Natural killer cell (primary cell): ENCODE data around the gene WNT5A. TPM values are rescaled to one million over a fixed set of nuclear protein-coding genes. Genes with fewer than 3 reads are reported as not detected.

Experiments
- ATAC-seq, 3 donors: fragments of 150-1000 bp in 2 of 3; fragments of 200-7000 bp in 1 of 3; cut with Tn5 transposase; 1 replicate in 1 of 3; 2 replicates in 2 of 3; pipeline ENCODE4 v1.10.0; 2021; ENCODE audit warnings: mild to moderate bottlenecking in 2 of 3, moderate library complexity in 2 of 3
- DNase-seq, 2 donors: peaks; one replicate each; pipeline versions ENCODE4 v3.0.0 to v3.0.0-alpha.2; 2013 to 2021; ENCODE audit warnings: mixed read lengths in 1 of 2
- H3K27ac ChIP-seq: one replicate; pipeline ENCODE4 v1.5.1; 2013; ENCODE audit warnings: mild to moderate bottlenecking, low read length
- H3K27me3 ChIP-seq: one replicate; pipeline ENCODE4 v1.6.1; 2013; ENCODE audit warnings: low read length; ENCODE audit not compliant: control insufficient read depth, insufficient read depth
- H3K36me3 ChIP-seq: one replicate; pipeline ENCODE4 v1.6.1; 2013; ENCODE audit warnings: low read length; ENCODE audit not compliant: control insufficient read depth, insufficient read depth
- H3K4me1 ChIP-seq: one replicate; pipeline ENCODE4 v1.6.1; 2013; ENCODE audit warnings: low read length; ENCODE audit not compliant: control insufficient read depth, insufficient read depth
- H3K4me3 ChIP-seq: one replicate; pipeline ENCODE4 v1.5.1; 2013; ENCODE audit warnings: low read length
- H3K9me3 ChIP-seq: one replicate; pipeline ENCODE4 v1.6.1; 2013; ENCODE audit warnings: low read length; ENCODE audit not compliant: control insufficient read depth, insufficient read depth
- H3K27ac Mint-ChIP-seq, 2 donors: one replicate each; pipeline ENCODE4 v1.8.0; 2022; ENCODE audit warnings: mild to moderate bottlenecking in 2 of 2, mixed read lengths in 2 of 2, moderate library complexity in 1 of 2
- H3K27me3 Mint-ChIP-seq, 2 donors: one replicate each; pipeline ENCODE4 v1.8.0; 2022; ENCODE audit warnings: low read depth in 2 of 2, mixed read lengths in 2 of 2
- H3K36me3 Mint-ChIP-seq: one replicate; pipeline ENCODE4 v1.8.0; 2022; ENCODE audit warnings: mixed read lengths
- H3K4me1 Mint-ChIP-seq, 2 donors: one replicate each; pipeline ENCODE4 v1.8.0; 2022; ENCODE audit warnings: mixed read lengths in 2 of 2
- H3K4me3 Mint-ChIP-seq: one replicate; pipeline ENCODE4 v1.8.0; 2022; ENCODE audit warnings: mild to moderate bottlenecking, moderate library complexity, mixed read lengths
- H3K9me3 Mint-ChIP-seq, 2 donors: one replicate each; pipeline ENCODE4 v1.8.0; 2022; ENCODE audit warnings: mixed read lengths in 2 of 2
- WGBS: methylation state at CpG from one replicate; pipeline ENCODE4 v1.1.7; 2013; ENCODE audit warnings: missing lambda C conversion rate; ENCODE audit not compliant: insufficient coverage; 5-methylcytosine and 5-hydroxymethylcytosine counted together
- intact Hi-C: fragments of 100-400 bp; cut with micrococcal nuclease; formaldehyde crosslinking; loops from one replicate; pipeline ENCODE4 v1.14.2; 2022
- total RNA-seq, 4 donors: library from RNA; stranded (reverse); fragments of 120-200 nt in 1 of 4; gene quantifications; one replicate each; pipeline versions ENCODE4 v1.2.3 to v1.2.4, GENCODE V29; 2013 to 2022
- TF ChIP-seq, protein P1 (sequence below): fragments of 200-600 bp; IDR thresholded peaks from one replicate; pipeline ENCODE4 v1.8.0; 2022; ENCODE audit warnings: antibody characterized with exemption

Gene WNT5A
- total RNA-seq, 3 donors from 2014 or later (not counting 1 experiment from before 2014, with no cell fraction given) = not detected

DNA sequence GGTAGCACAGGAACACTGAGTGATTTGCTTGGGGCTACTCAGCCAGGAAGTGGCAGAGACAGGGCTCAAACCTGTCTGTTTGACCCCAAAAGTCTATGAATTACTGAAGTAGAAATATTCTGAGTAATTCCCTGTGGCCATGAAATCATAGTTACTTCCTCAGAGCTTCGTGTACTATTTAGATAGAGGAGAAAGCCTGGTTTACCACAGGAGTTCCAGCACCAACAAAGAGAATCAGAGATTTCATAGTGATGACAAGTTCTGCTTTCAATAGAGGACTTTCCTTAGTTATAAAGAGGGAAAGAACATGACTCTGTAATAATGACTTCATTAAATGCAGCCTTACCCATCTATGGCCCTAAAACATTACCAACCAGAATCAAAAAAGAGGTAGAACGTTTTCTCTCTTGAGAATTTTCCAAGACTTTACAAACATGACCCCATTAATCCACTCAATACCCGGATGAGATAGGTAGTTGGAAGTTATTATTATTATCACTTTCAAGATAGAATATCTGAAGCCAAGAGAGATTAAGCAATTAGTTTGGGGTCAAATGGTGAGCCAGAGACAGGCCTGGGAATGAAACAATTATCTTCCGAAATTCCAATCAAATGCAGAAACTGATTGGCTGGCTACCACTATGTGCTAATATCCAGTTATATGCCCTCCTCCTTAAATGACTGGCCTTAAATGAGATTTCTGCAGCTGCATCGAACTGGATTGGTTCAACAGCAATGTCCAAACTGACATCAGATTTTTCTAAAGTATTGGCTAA lies 13.6 kb upstream of the WNT5A start:
- ATAC-seq (no peak), DNase-seq (no peak)
- H3K27me3 ChIP-seq = no peaks in the 10 kb centered on the region
- H3K27ac ChIP-seq = no peak overlapping the region
- H3K9me3 ChIP-seq = no peaks in the 10 kb centered on the region
- intact Hi-C loops = no loop called here
- Mint-ChIP-seq H3K27ac (no peak overlapping the region), H3K4me1 (no peaks in the 10 kb centered on the region), H3K4me3 (no peak overlapping the region), H3K27me3 (no peaks in the 10 kb centered on the region), H3K36me3 (no peaks in the 10 kb centered on the region), H3K9me3 (no peaks in the 10 kb centered on the region)
- no peak overlapping the region for H3K4me3 ChIP-seq
- no peaks in the 10 kb centered on the region for H3K36me3 ChIP-seq
- WGBS = 68% methylated on average over 4 of the region's 5 CpGs
- TF ChIP-seq, protein P1, sequence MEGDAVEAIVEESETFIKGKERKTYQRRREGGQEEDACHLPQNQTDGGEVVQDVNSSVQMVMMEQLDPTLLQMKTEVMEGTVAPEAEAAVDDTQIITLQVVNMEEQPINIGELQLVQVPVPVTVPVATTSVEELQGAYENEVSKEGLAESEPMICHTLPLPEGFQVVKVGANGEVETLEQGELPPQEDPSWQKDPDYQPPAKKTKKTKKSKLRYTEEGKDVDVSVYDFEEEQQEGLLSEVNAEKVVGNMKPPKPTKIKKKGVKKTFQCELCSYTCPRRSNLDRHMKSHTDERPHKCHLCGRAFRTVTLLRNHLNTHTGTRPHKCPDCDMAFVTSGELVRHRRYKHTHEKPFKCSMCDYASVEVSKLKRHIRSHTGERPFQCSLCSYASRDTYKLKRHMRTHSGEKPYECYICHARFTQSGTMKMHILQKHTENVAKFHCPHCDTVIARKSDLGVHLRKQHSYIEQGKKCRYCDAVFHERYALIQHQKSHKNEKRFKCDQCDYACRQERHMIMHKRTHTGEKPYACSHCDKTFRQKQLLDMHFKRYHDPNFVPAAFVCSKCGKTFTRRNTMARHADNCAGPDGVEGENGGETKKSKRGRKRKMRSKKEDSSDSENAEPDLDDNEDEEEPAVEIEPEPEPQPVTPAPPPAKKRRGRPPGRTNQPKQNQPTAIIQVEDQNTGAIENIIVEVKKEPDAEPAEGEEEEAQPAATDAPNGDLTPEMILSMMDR = no peak
- H3K4me1 ChIP-seq = no peaks in the 10 kb centered on the region

DNA sequence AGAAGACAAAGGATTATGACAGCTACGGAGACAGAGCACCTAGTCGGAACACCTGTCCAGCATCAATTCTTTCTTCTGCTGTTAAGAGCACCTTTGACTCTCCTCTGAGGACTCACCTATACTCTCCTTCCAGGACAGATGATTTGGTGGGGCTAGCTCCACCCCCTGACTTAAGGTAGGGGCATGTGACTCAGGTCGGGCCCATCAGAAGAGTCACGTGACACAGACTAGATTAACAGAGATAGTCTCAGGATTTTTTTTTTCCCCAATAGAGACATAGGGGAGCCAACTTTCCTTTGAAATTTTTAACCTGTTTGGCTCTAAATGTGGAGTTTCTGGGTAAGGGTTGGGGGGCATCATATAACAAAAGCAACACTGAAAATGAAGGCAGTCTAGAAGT lies 11.4 kb upstream of the WNT5A start:
- no peak overlapping the region for H3K4me3 ChIP-seq
- no peak for DNase-seq
- ATAC-seq = no peak
- no peaks in the 10 kb centered on the region for H3K36me3 Mint-ChIP-seq
- no peak overlapping the region for H3K27ac ChIP-seq
- H3K4me1 Mint-ChIP-seq = no peaks in the 10 kb centered on the region
- intact Hi-C loops = no loop called here
- no peak overlapping the region for H3K4me3 Mint-ChIP-seq
- no peaks in the 10 kb centered on the region for H3K9me3 Mint-ChIP-seq
- no peak overlapping the region for H3K27ac Mint-ChIP-seq
- H3K36me3 ChIP-seq = no peaks in the 10 kb centered on the region
- H3K9me3 ChIP-seq = no peaks in the 10 kb centered on the region
- WGBS = 100% methylated on average over 2 of the region's 4 CpGs
- no peaks in the 10 kb centered on the region for H3K4me1 ChIP-seq
- TF ChIP-seq, protein P1 = no peak
- H3K27me3 ChIP-seq = no peaks in the 10 kb centered on the region
- H3K27me3 Mint-ChIP-seq = peaks cover 0 to 1% of the 10 kb centered on the region in 2 donors

DNA sequence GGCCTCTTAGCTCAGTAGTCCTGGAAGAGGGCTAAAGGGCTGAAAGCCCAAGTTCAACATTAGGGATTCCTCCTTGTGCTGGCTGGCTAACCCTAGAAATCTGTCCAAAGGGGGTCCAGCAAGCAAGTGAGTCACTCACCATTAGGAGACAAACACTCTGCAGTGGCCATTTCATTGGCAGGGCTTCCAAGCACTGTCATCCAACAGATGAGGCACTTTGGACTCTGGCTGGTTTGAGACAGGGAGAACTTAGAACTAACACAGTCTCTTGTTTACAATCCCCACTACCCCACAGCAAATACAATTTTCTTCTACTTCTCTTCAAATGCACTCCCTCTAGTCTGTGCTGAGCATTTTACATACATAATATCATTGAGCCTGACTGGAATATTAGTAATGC lies 10.1 kb upstream of the WNT5A start:
- no peak overlapping the region for H3K4me3 ChIP-seq
- Mint-ChIP-seq H3K36me3 (no peaks in the 10 kb centered on the region), H3K4me1 (no peaks in the 10 kb centered on the region), H3K4me3 (no peak overlapping the region), H3K27me3 (peaks cover 5 to 11% of the 10 kb centered on the region in 2 donors), H3K27ac (no peak overlapping the region), H3K9me3 (no peaks in the 10 kb centered on the region)
- no peak for ATAC-seq
- no peaks in the 10 kb centered on the region for H3K36me3 ChIP-seq
- no peaks in the 10 kb centered on the region for H3K27me3 ChIP-seq
- DNase-seq = no peak
- intact Hi-C loops = no loop called here
- H3K4me1 ChIP-seq = no peaks in the 10 kb centered on the region
- no peak overlapping the region for H3K27ac ChIP-seq
- H3K9me3 ChIP-seq = no peaks in the 10 kb centered on the region
- TF ChIP-seq, protein P1 = no peak

DNA sequence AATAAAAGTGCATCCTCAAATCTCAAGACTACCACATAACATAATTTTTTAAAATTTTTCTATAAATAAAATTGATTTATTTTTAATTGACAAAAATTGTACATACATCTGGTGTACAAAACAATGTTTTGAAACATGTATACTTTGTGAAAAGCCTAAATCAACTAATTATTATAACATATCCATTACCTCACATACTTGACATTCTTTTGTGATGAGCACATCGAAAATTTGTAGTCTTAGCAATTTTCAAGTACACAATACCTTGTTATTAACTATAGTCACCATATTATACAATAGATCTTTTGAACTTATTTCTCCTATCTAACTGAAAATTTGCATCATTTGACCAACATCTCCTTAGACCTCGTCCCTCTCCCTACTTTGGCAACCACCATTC lies 7.9 kb upstream of the WNT5A start:
- no peaks in the 10 kb centered on the region for H3K27me3 ChIP-seq
- H3K4me1 Mint-ChIP-seq = no peaks in the 10 kb centered on the region

More for the DNA sequence above, 7.9 kb upstream of the WNT5A start:
- no peak for ATAC-seq
- H3K9me3 Mint-ChIP-seq = no peaks in the 10 kb centered on the region
- H3K27me3 Mint-ChIP-seq = peaks cover 13 to 20% of the 10 kb centered on the region in 2 donors
- Histone ChIP-seq H3K9me3 (no peaks in the 10 kb centered on the region), H3K4me3 (no peak overlapping the region), H3K27ac (no peak overlapping the region), H3K36me3 (no peaks in the 10 kb centered on the region), H3K4me1 (no peaks in the 10 kb centered on the region)
- TF ChIP-seq, protein P1 = no peak
- H3K36me3 Mint-ChIP-seq = no peaks in the 10 kb centered on the region
- no peak for DNase-seq
- intact Hi-C loops = no loop called here
- 83% methylated on average over 1 of the region's 2 CpGs for WGBS
- H3K4me3 Mint-ChIP-seq = no peak overlapping the region
- no peak overlapping the region for H3K27ac Mint-ChIP-seq
